ENCODE measurements around the gene SDS.

DNA sequence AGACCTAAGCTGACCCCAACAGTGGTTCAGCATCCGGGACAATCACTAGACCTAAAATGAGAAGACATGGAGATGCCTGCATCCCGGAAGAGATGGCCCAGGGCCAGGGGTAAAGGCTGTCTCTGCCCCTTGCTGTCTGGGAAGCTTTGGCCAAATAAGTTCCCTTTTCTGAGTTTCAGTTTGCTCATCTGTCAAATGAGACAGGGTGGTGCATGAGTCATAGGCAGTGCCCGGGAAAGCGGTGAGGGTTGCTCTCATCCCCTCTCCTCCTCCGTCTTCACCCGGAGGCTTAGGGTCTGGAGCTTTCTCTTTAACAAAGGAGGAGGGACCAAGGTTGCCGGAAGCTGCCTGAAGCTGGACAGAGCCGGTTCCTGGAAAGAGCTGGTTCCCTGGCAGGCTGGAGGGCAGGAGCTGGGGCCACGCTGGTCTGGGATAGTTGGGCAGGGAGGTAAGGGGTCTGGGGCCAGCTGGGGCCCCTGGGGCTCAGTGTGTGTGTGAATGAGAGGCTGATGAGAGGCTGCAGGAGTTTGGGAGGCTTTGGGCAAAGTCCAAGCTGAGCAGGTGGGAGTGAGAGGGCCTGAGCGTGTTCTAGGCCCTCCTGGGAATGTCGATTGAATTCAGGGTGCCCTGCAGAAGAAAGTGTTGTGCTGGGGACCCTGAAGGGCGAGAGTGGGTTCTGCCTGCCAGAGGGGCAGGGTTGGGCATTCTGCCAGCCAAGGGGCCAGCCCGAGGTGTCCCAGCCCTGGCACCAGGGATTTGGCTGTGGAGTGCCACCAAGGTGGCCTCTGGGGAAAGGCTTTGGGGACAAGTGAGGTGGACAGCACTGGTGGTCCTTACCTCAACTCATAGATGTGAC is 18.6 kb upstream of the SDS start, which contains the start of gene SDSL:
- TF ChIP-seq, protein P1, sequence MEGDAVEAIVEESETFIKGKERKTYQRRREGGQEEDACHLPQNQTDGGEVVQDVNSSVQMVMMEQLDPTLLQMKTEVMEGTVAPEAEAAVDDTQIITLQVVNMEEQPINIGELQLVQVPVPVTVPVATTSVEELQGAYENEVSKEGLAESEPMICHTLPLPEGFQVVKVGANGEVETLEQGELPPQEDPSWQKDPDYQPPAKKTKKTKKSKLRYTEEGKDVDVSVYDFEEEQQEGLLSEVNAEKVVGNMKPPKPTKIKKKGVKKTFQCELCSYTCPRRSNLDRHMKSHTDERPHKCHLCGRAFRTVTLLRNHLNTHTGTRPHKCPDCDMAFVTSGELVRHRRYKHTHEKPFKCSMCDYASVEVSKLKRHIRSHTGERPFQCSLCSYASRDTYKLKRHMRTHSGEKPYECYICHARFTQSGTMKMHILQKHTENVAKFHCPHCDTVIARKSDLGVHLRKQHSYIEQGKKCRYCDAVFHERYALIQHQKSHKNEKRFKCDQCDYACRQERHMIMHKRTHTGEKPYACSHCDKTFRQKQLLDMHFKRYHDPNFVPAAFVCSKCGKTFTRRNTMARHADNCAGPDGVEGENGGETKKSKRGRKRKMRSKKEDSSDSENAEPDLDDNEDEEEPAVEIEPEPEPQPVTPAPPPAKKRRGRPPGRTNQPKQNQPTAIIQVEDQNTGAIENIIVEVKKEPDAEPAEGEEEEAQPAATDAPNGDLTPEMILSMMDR (IDR thresholded peaks at IDR 0.05 in 2 of 3, conservative IDR thresholded peaks at IDR 0.05 in 1 of 3; ENCODE audit: borderline replicate concordance in 1 of 3, insufficient read depth in 1 of 3, low read depth in 2 of 3, low read length in 2 of 3) = no peak
- TF ChIP-seq POLR2A (IDR thresholded peaks at IDR 0.05; ENCODE audit: borderline replicate concordance, extremely low read depth, insufficient read depth, insufficient read length) (peak; percentile 43), MAX (IDR thresholded peaks at IDR 0.05) (peak; percentile 70), YY1 (IDR thresholded peaks at IDR 0.05; ENCODE audit: extremely low read depth, insufficient replicate concordance, low read depth, low read length) (no peak), JUND (IDR thresholded peaks at IDR 0.05) (peak; percentile 62), EZH2 (IDR thresholded peaks at IDR 0.05) (no peak), EZH2phosphoT487 (IDR thresholded peaks at IDR 0.05; ENCODE audit: borderline replicate concordance) (no peak), POLR2AphosphoS5 (IDR thresholded peaks at IDR 0.05; ENCODE audit: low read depth, low read length) (peak; percentile 93), CBX3 (IDR thresholded peaks at IDR 0.05; ENCODE audit: low read depth) (no peak)
- TF ChIP-seq, protein P2, sequence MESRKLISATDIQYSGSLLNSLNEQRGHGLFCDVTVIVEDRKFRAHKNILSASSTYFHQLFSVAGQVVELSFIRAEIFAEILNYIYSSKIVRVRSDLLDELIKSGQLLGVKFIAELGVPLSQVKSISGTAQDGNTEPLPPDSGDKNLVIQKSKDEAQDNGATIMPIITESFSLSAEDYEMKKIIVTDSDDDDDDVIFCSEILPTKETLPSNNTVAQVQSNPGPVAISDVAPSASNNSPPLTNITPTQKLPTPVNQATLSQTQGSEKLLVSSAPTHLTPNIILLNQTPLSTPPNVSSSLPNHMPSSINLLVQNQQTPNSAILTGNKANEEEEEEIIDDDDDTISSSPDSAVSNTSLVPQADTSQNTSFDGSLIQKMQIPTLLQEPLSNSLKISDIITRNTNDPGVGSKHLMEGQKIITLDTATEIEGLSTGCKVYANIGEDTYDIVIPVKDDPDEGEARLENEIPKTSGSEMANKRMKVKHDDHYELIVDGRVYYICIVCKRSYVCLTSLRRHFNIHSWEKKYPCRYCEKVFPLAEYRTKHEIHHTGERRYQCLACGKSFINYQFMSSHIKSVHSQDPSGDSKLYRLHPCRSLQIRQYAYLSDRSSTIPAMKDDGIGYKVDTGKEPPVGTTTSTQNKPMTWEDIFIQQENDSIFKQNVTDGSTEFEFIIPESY (IDR thresholded peaks at IDR 0.05; ENCODE audit: extremely low read depth, insufficient replicate concordance, low read length) = no peak

All from HCT116 (cell line).